HG02884 (cell line): ENCODE results near the gene CHRDL2.

Source experiments
- ATAC-seq: cut with Tn5 transposase; IDR thresholded peaks from one replicate; pipeline ENCODE4 v1.9.1; 2021; ENCODE audit warnings: mild to moderate bottlenecking, moderate library complexity; ENCODE audit not compliant: unreplicated experiment

CHRDL2 gene

DNA sequence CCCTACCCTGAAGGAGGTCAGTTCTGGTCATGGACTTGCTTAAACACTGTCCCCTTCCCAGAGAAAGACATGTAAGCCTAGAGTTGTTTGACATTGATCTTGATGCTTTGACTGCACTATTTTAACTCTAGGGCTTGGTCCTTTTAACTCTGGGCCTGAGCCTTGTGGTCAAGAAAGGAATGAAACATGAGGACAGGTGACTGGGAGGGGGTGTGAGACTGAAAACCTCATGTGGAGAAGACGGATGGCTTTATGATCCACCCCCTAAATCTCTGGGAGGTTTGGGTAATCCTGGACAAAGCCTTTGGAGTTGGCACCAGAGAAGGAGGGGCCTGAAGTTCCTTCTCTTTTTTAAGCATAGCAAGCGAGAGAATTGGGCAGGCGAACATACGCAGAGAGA, 17.5 kb downstream of the CHRDL2 start:
- ATAC-seq = no peak

DNA sequence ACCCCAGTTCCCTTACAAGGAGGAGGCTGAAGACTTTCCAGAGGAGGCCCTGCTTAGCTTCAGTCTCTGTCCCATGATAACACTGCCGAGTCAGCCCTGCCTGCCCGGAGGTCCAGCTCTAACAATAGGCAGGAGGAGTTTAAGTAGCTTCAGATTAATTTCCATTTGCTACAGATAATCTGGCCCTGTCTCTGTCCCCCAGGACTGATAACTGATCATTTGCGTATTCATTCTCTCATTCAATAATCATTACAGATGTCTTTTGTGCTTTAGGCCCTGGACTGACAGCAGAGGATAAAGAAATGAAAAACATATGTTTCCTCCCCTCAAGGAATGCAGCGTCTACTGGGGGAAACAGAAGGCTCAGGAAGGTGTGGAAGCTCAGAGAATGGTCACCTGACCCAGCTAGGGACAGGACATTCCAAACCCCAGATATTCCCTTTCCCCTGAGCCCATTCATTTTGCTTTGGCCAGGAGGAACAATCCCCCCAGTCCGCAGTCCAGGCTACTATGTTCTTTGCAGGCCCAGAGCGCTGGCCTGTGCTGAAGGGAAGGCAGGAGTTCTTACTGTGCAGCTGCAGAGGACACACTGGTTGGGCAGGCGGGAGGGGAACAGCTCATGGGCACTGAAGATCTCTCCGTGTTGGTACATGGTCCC, 20.8 kb downstream of the CHRDL2 start:
- no peak for ATAC-seq

DNA sequence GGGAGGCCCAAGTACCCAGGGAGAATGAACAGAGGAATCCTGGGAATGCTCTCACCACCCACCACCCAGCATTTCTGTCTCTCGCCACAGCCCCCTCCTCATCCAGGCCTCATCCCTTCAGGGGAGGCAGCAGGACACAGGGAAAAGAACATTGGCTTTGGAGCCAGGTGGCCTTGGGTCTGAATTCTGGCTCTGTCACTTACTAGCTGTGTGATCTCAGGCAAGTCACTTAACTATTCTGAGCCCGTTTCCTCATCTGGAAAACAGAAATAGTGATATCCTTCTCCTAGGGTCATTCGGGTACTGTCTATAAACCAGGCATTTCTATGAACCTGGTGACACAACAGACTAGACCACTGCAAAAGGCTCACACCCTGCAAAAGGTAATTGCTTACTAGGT, 22.1 kb downstream of the CHRDL2 start:
- ATAC-seq = no peak

DNA sequence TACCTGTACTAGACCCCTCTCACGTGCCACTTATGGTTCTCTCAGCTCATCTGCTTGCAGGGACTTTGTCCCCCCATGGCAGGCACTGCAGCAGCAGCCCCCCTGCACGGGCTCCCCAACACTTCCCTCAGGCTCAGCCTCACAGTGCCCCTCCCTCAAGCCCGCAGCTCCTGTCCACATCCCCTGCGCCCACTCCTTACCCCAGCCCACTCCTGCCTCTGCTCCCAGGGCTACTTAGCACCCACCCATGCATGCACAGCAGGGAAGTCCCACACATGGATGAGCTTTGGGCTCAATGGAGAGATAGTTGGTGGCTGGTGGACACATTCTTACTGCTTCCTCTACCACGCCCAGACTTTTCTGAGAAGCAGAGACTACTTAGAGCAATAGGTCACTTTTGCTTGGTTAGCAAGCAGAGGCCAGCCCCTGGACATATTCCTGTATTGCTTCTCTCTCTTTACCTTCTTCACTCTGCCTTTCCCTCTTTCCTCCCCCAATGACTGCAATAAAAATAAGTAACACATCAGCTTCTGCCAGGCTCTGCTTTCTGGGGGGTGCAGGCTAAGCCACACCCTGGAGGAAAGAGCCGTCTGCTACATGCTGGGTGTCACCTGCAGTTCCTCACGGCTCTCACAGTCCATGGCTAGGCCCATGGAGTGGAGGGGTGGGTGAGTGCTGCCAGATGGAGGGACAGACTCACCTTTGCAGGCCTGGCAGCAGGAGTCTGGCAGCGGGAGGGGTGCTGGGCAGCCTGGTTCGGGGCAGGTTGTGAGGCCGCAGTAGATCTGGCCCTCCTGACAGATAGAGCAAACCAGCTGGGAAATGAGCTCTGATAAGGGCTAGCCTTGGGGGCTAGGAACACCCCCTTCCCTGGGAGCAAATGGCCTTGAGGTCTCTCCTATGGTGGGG, 23.4 kb downstream of the CHRDL2 start:
- ATAC-seq = no peak

DNA sequence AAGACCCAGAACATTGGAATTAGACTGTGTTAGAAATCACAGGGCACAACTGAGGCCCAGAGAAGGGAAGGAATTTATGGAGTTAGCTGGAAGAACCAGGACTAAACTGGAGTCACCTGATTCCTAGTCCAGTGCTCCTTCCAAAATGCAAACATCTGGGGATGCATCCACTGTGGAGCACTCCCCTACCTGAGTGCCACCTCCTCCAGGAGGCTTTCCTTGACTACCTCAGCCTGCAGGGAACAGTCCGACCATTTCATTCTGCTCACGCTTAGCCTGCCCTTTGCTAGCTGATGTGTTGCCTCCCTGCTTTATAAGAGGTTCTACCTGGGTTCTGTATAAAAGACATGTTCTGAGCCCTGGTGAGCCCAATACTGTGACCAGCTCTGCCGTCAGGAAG, 24.0 kb downstream of the CHRDL2 start:
- ATAC-seq = no peak

DNA sequence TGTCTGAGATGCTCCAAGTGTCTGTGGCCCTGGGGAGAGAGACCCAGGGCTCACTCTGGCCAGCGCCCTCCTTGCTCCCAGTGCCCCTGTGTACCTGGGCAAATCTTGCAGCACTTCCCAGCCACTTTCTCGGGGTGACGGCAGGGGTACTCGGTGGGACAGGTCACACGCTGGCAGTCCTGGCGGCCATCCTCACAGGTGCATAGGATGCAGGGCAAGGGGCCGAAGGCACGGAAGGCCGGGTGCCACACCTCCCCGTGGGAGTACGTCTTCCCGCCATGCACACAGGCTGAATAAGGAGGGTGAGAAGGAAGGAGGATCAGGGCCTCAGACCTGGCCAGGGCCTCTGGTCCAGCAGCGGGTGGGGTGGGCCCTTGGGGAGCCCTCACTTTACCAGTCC, 28.0 kb downstream of the CHRDL2 start:
- no peak for ATAC-seq

DNA sequence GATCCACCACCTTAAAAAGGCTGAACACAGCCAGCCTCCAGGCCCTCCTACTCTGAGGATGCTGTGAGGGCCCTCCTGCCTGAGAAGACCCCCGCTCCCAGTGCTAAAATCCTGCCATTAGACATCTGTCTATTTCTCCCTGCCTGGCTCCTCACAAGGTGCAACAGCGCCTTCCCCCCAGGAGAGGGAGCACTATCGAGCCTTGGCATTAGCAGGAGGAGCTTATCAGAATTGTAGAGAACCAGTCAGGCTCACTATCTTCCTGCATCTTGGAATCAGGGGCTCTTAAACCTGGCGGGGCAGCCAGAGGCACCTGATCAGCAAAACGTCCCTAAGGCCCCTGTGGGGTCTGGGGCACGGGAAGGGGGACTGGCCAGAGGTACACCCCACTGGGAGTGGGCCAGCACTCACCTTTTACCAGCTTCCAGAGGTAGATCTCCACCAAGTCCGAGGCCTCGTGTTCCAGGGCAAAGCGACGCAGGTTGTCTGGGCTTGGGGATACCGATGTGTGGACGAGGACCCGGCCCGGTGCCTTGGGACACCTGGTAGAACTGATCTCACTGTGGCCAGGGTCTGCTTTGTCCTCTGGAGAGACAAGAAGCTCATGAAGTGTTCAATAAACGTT, 28.7 kb downstream of the CHRDL2 start:
- peak; percentile 59 for ATAC-seq

DNA sequence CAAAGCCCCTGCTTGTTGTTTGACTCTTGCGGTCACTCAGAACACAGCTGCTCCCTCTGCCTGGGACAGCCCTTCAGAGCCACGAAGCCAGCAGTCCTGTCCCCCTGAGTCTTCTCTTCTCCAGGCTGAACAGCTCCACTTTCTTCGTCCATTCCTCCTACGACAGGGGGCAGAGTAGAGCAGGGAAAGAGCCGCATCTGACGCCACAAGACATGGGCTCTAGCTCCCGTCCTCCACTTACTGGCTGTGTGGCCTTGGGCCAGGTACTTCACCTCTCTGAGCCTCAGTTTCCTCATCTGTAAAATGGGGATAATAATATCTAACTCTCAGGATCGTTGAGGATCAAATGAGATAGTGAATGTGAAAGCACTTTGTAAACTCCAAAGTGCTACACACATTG, 29.9 kb downstream of the CHRDL2 start:
- no peak for ATAC-seq

DNA sequence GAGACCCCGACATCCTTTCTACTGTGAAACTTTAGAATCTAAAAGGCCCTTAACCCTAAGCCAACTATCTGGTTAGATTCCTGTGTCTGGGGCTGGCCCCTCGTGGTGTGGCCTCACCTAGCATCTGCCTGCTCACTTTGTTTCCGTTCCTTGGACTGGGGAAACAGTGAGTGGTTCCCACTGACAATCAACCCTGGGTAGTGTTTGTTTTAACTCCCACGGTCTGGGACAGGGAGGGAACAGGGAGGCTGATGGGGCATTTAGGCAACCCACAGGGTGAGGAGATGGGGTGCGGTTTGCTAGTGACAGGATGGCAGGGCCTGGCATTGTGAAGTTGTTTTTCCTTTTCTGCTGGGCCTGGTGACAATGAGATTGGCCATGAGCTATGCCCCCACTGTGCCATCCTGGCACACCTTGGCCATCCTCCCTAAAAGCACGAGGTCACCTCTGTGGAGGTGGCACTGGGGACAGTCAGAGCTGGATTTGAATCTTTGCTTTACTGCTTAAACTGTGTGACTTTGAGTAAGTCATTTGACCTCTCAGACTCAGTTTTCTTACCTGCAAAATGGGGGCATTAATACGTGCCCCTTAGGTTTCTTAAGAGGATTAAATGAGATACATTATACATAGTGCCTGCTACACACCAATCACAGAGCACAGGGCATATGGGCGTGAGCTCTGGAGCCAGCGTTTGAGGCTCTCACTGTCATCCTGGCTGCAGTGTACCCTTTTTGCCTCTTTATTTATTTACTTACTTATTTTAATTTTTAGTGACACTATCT, 31.4 kb downstream of the CHRDL2 start:
- no peak for ATAC-seq

DNA sequence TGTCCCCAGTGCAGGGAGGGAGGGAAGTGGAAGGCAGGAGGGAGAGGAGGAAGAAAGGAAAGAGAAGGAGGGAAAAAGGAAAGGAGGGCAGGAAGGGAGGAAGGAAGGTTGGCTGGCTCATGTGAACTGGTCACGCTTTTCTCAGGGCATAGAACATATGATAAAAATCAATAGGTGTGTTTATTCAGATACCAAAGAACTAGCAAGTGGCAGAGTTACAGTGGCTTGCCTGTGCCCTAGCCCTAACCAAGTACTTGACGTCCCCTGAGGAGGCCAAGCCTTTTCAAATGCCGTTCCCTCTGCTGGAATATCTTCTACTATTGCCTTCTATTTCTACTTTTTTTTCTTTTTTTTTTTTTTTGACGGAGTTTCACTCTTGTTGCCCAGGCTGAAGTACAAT, 33.5 kb downstream of the CHRDL2 start:
- ATAC-seq = no peak

DNA sequence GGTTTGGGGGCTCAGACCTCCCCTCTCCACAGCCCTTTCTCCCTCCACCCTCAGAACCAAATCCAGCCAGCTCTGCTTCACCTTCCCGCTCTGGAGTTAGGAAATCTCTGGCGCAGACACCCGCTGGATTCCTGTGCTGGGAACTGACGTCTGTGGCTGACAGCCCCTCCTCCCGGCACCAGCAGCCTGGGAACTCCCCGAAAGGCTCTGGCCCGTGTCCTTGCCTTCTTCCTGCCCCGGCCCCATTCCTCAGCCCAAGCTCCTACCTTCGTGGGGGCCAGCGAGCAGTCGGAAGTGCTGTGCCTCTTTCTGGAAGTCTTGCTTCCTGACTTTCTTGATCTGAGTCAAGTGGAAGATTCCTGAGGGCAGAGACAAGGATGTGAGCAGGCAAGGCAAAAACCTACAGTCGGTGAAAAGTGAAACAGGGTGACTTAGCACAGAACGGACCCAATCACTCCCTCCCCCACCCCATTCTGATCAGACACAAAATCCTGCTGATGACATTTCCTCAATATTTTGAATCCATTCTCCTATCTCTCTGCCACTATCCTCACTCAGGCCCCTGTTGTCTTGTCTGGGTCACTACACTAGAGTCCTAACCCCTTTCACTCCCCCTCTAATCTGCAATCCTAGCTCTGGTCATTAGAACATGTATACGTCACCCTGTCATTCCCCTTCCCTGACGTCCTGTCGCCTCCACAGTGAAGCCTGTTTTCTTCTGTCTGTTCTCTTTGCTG, 34.1 kb downstream of the CHRDL2 start:
- no peak for ATAC-seq

DNA sequence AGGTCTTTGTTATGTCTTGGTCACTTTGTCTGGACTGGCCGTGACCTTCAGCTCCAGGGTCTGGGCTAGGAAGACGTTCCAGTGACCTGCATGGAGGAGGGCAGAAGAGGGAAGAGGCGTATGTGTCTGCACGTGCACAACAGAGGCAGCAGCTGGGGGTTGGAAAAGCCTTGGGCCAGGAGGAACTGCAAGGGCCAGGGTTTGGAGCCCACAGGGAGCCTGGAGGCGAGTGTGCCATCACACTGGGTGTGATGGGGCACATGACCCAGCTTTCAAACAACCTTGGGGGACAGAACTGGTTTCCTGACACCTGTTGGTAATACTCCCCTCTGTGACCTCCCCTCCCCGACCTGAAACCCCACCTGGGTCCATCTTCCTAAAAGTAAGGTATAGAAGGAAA, 34.7 kb downstream of the CHRDL2 start:
- ATAC-seq = no peak

DNA sequence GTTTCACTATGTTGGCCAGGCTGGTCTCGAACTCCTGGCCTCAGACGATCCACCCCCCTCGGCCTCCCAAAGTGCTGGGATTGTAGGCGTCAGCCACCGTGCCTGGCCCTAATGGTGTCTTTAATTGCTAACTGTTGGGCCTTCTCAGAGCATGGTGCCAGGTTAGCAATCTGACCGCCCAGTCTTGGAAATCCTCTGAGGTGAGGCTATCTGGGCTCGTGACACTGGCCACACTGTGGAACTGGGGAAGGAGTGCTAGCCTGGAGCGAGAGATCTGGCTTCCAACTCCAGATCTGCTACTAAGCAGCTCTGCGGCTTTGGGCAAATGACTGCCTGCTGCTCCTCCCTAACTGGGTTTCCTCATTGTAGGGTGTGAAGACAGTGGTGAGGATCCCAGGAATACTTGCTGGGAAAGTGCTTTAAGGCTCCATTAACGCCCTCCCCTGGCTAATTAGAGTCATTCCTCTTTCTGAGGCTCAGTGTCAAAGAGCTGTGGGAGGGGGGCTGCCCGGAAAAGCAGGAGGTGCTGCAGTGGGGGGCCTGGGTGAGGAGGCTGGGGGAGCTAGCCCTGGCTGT, 35.4 kb downstream of the CHRDL2 start:
- no peak for ATAC-seq

DNA sequence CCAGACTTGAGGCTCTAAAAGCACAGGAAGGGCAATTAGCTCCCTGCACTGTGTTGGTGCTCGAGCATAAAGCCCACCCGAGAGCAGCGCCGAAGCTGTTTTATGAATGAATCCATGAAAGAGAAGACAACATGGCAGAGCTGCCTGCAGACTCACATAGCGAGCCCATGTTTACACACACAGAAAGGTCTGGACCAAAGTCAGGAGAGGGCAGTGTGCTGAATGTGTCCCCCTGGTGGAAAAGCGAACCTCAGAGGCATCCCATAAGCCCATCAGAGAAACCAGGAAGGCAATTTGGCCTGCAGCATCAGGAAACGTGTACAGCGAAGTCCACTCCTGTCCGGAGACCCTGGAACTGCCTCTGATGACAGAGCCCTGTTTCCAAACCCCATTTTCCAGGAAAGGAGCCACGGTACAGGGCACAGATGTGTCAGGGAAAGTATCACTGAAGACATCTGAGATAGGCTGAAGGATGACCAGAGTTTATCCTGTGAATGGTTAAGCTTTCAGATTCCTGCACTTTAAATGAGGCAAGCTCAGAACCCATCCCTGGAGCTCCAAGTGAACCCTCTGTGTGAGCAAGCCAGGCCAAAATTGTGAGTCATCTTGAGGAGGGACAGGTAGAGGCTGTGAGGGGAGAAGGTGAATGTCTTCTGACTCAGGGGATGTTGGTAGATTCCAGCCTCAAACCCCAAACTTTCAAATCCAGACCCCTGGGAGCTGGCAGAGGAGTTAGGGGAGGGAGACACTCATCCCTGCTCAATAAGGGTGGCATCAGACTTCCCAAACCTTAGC, 36.9 kb downstream of the CHRDL2 start:
- no peak for ATAC-seq

DNA sequence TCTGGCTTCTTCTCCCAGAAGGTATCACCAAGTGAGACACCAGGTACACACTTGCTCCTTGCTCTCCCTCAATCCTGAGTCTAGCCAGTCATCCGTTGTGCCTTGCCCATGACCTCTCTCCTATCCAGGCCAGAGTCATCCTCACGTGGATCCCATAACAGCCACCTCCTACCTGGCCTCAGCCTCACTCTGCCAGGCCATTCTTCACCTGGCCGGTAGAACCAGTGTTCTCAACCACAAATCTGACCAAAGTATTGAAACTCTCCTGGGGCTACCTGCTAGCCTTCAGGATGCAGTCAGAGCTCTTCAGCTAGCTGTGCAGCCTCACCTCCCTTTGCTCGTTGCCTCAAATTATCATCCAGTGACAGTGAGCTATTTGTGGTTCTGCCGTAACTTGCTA, 37.7 kb downstream of the CHRDL2 start:
- no peak for ATAC-seq

DNA sequence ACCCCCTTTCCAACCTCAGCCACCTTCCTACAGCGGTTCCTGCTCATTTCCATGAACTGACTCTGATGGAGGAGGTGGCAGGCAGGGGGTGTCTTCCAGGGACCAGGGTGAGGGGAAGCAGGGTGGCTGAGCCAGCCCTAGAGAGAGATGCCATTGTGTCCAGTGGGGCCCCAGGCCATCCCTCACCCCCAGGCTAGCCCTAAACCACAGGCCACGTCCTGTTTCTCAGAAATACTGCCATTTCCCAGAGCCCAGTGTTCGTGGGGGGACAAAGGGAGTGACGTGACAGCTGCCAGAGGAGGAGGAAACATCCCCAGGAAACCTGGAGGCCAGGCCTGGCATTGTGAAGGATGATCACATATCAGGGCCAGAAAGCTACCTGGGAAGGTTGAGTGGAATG, 39.5 kb downstream of the CHRDL2 start:
- ATAC-seq = no peak

DNA sequence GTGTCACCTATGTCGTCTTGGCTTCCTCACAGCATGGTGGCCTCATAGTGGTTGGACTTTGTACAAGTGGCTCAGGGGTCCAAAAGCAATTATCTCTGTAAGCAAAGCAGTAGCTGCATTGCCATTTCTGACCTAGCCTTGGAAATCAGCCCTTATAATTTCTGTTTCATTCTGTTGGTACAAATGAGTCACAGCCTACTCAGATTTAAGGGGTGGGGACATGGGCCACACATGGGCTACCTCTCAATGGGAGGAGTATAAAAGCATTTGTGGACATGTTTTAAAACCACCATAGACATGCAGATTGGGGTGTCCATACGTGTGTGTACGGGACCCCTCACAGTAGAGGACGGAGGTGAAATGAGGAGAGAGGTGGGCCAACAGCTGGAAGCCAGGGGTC, 41.6 kb downstream of the CHRDL2 start:
- ATAC-seq = no peak

DNA sequence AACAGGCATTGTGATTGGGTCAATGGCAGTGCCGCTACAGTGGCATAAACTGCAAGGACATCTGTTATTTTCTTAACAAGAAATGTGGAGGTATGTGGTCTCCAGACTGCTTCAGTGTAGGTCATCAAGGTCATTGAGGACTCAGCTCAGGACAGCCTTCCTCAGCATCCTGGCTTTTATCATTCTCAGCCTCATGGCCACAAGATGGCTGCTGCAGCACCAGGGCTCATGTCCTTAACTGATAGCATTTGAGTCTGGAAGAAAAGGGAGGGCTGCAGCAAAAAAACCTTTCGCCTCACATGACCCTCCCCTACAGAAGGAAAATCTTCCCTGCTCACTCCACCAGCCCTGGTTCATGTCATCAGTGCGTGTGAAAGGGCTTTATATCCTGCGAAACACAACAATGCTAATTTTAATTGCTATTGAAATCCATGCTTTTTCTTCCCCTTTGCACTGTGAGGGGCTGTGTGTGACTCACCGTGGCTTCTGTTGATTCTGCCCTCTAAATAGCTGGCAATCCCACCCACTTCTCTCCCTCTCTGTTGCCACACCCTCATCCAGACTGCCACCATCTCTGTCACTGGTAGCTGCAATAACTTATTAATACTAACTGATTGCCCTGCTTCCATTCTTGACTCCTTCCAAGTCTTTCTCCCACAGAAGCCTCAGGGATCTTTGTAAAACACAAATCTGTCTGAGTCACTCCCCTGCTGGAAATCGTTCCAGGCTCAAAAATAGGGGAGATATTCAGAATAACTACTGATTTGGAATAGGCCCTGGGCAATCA, 43.8 kb downstream of the CHRDL2 start:
- no peak for ATAC-seq

DNA sequence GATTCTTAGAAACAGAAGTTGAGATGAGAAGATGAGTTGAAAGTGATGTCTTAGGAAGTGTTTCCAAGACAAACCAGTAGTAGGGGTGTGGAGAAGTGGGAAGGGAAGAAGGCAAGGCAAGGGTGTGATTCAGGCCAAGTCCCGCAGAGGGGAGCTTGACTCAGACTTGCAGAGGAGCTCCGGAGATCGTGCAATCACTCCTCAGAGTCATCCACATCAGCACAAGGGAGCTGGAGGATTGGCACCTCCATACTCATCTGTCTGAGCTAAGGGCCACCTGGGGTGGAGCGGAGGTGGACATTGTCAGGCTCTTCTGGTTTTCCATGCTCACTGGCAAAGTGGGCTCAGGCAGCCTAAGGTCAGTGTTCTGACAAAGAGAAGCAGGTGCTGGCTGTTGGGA, 44.4 kb downstream of the CHRDL2 start:
- no peak for ATAC-seq
